HuH-7 (cell line): ENCODE results near the gene CLCC1.
A peak's percentile ranks its signal among the peaks of the same experiment; 100 is the strongest.
"Not testable (repeated sequence)": the region's sequence is repeated elsewhere in the genome, so short reads cannot be mapped to it uniquely, and the experiment has no call there.

Source experiments
- DNase-seq: peaks from one replicate; pipeline ENCODE4 v3.0.0; 2011; ENCODE audit warnings: low spot score

CLCC1 gene

DNA sequence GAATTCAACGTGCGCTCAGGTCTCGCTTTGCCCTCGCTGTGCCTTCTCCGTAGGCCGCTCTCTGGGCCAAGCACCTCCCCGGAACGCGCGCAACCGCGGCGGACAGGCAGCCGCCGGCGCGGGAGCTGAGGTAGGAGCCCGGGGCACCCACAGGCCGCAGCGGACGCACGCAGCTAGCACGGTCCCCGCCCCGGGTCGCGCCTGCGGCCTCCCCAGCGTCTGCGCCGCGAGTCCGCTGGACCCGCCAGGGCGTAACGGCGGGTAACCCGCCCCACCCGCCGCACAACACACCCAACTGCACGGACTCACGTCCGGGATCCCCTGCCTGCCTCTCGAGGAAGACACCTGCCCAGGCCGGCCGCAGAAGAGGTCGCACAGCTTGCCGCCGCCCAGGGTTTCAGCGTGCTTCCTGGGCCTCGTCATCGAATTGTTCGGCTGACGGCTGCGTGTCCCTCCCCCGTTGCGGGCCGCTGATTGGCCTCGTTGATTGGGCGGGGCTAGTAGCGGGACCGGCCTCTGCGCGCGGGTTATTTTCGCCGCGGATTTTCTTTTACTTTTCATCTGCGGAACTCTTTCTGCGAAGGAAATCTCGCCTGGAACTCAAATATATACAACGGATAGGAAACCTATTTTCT is at the start of gene CLCC1:
TSS of gene CLCC1 (minus strand) at position 433 of the 635 bp plus-strand sequence. CDS start 13,047 bp downstream, outside the sequence.
- DNase-seq, result peak; percentile 90

DNA sequence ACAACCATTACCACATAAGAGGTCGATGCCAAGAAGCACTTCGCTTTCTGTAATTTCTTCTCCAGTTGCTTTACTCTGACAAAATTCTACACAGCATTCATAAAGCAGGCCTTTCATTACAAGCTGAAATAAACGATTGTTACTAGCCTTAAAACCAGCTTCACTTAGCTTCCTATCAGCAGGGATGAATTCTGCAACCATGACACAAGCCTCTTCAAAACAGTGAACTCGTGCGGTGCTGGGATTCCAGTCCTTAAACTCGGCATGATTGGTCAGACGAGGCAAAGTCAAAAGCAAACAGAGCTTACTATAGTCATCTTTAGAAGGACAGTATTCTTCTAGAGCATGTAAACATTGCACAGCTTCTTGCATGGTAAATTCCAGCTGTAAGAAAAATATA is 48.1 kb upstream of the CLCC1 start:
- DNase-seq, result no peak

GRCh38 chr1:108996622-108997021 is 33.3 kb upstream of the CLCC1 start:
- not testable (repeated sequence) for DNase-seq

DNA sequence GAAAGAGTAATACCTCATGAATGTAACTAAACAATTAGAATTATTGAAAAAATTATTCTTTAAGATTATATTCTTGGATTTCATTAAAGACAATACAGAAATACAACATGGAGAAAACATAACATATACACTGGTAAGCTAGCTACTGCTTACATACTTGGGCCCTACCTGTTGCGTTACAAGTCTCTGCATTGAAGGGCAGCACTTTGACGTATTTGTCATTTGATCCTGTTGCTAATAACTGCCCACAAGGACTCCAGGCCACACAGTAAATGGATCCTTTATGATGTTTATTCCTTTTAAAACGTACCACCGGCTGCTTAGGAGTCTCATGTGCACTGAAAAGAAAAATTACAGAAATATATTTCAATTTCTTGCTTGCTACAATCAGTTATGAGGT is 19.8 kb upstream of the CLCC1 start:
- DNase-seq, result no peak

- no peak for DNase-seq
Measured at GRCh38 chr1:108976658-108977057, 13.4 kb upstream of the CLCC1 start.

GRCh38 chr1:108972951-108973350 is 9.7 kb upstream of the CLCC1 start:
- no peak for DNase-seq

DNA sequence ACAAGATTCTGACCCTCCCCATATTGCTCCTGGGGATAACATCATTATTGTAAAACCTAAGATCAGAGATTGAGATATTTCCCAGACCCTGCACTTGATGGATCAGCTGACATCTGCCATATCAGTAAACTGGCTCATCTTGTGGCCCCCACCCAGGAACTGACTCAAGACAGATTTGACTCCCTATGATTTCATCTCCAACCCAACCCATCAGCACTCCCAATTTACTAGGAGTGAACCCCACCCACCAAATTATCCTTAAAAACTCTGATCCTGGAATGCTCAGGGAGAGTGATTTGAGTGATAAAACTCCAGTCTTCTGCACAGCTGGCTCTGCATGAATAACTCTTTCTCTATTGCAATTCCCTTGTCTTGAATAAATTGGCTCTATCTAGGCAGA is 6.1 kb upstream of the CLCC1 start:
- no peak for DNase-seq

GRCh38 chr1:108962681-108963051 is 618 bp downstream of the CLCC1 start:
- DNase-seq, result no peak

DNA sequence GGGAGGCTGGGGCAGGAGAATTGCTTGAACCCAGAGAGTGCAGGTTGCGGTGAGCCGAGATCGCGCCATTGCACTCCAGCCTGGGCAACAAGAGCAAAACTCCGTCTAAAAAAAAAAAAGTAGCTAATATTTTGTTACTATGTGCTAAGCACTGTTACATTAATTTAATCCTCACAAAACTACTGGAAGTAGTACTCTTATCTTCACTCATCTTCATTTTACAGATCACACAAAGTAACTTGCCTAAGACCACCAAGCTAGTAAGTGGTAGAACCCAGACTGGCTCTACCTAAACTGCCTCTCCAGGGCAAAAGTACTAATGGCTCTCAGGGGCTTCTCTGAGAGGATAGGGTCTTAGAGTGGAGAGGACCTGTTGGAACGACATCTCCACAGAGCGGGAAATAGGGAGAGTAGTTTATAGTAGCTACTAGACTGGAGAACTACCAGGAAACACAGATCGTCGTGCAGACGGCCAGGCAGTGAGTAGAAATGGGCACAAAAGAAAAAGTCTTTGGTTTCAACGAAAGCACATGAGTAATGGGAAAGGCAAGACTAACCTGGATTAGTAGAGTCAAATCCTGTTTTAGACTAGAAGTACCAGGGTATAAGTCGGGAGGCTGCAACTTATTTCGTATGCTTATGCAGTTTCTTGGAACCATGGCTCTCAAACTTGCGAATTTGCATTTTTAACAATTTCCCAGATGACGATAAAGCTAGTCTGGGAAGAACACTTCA is 1.4 kb downstream of the CLCC1 start:
- no peak for DNase-seq

- no peak for DNase-seq
Measured at GRCh38 chr1:108961198-108961597, 2.1 kb downstream of the CLCC1 start.

DNA sequence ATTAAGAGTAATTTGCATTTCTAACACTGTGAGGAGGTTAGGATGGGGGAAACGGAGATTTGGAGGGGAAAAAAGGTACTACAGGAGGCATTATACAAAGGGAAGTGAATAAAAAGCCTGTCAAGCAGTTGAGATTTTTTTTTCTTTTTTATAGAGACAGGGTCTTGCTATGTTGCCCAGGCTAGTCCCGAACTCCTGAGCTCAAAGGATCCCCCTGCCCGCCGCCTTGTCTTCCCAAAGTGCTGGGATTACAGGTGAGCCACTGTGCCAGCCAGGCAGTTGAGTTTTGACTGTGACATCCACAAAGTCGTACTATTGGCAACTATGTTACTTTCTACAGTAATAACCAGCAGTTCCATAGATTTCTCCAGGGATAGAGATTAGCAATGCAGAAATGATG is 2.6 kb downstream of the CLCC1 start:
- no peak for DNase-seq

DNA sequence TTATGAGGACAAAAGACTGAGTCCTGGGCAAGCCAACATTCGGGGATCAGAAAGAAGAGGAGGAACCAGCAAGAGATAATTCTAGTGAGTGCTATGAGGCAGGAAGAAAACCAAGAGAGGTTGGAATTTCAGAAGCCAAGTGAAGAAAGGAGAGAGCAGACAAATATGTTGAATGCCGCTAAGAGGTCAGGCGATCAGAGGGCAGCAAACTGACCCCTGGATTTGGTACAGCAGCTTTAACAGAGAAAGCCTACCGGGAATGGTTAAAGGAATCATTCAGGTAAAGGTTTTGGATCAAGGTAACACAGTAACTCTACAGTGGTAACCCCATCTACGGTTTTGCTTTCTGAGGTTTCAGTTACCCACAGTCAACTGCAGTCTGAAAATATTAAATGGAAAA is 5.4 kb downstream of the CLCC1 start:
- DNase-seq, result no peak

DNA sequence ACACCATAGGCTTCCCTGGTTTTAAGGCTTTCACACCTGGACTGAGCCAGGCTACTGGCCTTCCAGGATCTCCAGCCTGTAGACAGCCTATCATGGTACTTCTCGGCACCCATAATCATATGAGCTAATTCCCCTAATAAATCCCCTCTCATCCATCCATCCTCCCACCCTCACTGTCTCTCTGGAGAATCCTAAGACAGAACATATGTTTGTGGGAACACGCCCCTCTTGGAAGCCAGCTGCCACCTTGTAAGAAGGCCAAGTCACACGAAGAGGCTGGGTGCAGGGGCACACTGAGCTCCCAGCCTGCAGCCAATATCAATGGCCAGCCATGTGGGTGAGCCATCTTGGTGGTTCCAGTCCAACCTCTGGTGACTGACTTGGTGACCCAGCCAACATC is 7.4 kb downstream of the CLCC1 start:
- no peak for DNase-seq

- DNase-seq, result no peak
Measured at GRCh38 chr1:108955111-108955510, 8.2 kb downstream of the CLCC1 start.

DNA sequence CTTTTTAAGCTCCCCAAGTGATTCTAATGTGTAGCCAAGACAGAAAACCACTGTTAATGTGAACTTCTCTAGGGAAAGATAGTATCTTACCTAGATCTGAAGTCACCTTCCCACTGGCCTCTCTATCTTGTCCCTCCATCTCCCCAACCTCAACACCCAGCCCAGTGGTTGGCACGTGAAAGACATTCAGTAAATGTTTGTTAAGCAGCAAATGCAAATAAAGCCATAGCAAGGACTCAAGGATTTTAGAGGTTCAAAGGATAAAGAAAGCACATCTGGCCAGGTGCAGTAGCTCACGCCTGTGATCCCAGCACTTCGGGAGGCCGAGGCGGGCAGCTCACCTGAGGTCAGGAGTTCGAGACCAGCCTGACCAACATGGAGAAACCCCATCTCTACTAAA is 9.8 kb downstream of the CLCC1 start:
- DNase-seq, result no peak

DNA sequence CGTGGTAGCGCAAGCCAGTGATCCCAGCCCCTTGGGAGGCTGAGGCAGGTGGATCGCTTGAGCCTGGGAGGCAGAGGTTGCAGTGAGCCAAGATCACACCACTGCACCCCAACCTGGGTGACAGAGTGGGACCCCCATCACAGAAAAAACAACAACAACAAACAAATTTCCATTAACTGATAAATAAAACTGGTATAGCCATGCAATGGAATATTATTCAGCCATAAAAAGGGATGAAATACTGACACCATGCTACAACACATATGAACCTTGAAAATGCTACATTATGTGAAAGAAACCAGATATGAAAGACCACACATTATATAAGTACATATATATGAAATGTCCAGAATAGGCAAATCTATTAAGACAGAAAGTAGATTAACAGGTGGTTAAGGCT is 12.0 kb downstream of the CLCC1 start:
- DNase-seq, result no peak

DNA sequence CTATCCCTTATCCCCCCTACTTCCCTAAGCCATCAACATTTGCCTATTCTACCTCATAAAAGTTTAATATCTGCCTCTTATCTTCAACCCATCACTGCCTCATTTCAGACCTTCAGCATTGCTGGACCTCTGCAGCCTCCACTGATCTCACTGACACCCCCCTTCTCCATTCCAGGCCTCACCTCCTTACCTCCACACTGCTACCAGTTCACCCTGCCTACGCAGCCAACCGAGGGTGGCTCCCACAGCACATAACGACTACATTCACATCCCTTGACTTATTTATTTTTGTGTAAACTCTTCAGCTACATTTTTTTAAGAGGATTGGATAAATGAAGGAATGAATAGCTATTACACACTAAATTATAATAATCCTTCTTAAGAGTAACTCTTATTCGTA is 14.2 kb downstream of the CLCC1 start:
- no peak for DNase-seq

GRCh38 chr1:108947871-108948525 is 15.3 kb downstream of the CLCC1 start:
- DNase-seq, result no peak

GRCh38 chr1:108936170-108936569 is 27.1 kb downstream of the CLCC1 start:
- DNase-seq, result no peak

GRCh38 chr1:108933944-108934343 is 29.3 kb downstream of the CLCC1 start:
- DNase-seq, result no peak

- DNase-seq, result not testable (repeated sequence)
Measured at GRCh38 chr1:108927565-108927964, 35.7 kb downstream of the CLCC1 start.

GRCh38 chr1:108925920-108926319 is 37.4 kb downstream of the CLCC1 start:
- no peak for DNase-seq

DNA sequence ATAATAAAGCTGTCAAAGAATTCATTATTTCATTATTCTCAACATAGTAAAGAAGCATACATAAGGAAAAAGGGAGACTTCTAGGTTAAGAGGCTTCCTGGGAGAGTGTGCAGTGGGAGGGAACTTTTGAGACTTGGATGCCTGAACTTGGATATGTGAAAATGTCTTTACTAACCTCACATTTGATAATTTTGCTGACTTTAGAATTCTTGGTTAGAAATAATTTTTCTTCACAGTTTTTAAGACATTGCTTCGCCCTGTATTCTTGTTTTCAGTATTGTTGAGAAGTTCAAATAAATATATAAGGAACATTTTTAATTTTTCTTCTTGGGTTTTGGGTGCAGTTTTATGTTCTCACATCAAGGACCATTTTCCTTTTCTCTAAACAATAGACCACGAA is 46.5 kb downstream of the CLCC1 start:
- DNase-seq, result no peak
